ENCODE measurements around the gene TLR5.

The TLR5 gene

GRCh38 chr1:223183268-223183862 is 40.3 kb upstream of the TLR5 start:
- in situ Hi-C loops (cut with HindIII; ENCODE audit: low sequenced_read_pairs) = no loop called here
- no peak for DNase-seq (ENCODE audit: low read depth)
- H3K4me3 ChIP-seq (ENCODE audit: low read depth, low read length) = no peak overlapping the region
- TF ChIP-seq CTCF (IDR thresholded peaks at IDR 0.05; ENCODE audit: low read depth, low read length, missing control alignments) = no peak

- H3K4me3 ChIP-seq (ENCODE audit: low read depth, low read length) = no peak overlapping the region
- no peak for TF ChIP-seq CTCF (IDR thresholded peaks at IDR 0.05; ENCODE audit: low read depth, low read length, missing control alignments)
- in situ Hi-C loops (cut with HindIII; ENCODE audit: low sequenced_read_pairs) = no loop called here
- no peak for DNase-seq (ENCODE audit: low read depth)
Measured at GRCh38 chr1:223180731-223181321, 37.8 kb upstream of the TLR5 start.

- no peak for DNase-seq (ENCODE audit: low read depth)
- H3K4me3 ChIP-seq (ENCODE audit: low read depth, low read length) = no peak overlapping the region
- in situ Hi-C loops (cut with HindIII; ENCODE audit: low sequenced_read_pairs) = loop anchor here (5.0 kb wide), 1 partner anchor 43 kb away; no protein-coding TSS in a partner anchor
- no peak for TF ChIP-seq CTCF (IDR thresholded peaks at IDR 0.05; ENCODE audit: low read depth, low read length, missing control alignments)
Measured at GRCh38 chr1:223179786-223180185, 36.7 kb upstream of the TLR5 start.

- in situ Hi-C loops (cut with HindIII; ENCODE audit: low sequenced_read_pairs) = loop anchor here (5.0 kb wide), 1 partner anchor 43 kb away; no protein-coding TSS in a partner anchor
- DNase-seq (ENCODE audit: low read depth) = no peak
- no peak for TF ChIP-seq CTCF (IDR thresholded peaks at IDR 0.05; ENCODE audit: low read depth, low read length, missing control alignments)
- no peak overlapping the region for H3K4me3 ChIP-seq (ENCODE audit: low read depth, low read length)
Measured at GRCh38 chr1:223179280-223179679, 36.2 kb upstream of the TLR5 start.

GRCh38 chr1:223177681-223178080 is 34.6 kb upstream of the TLR5 start:
- DNase-seq (ENCODE audit: low read depth) = no peak
- no peak for TF ChIP-seq CTCF (IDR thresholded peaks at IDR 0.05; ENCODE audit: low read depth, low read length, missing control alignments)
- no peak overlapping the region for H3K4me3 ChIP-seq (ENCODE audit: low read depth, low read length)
- in situ Hi-C loops (cut with HindIII; ENCODE audit: low sequenced_read_pairs) = loop anchor here (5.0 kb wide), 1 partner anchor 45 kb away; no protein-coding TSS in a partner anchor

- no peak for DNase-seq (ENCODE audit: low read depth)
- H3K4me3 ChIP-seq (ENCODE audit: low read depth, low read length) = no peak overlapping the region
- TF ChIP-seq CTCF (IDR thresholded peaks at IDR 0.05; ENCODE audit: low read depth, low read length, missing control alignments) = no peak
- in situ Hi-C loops (cut with HindIII; ENCODE audit: low sequenced_read_pairs) = loop anchor here (5.0 kb wide), 1 partner anchor 46 kb away; no protein-coding TSS in a partner anchor
Measured at GRCh38 chr1:223176437-223176836, 33.4 kb upstream of the TLR5 start.
